Measurements from ENCODE around the gene NXNL1.

The NXNL1 gene

DNA sequence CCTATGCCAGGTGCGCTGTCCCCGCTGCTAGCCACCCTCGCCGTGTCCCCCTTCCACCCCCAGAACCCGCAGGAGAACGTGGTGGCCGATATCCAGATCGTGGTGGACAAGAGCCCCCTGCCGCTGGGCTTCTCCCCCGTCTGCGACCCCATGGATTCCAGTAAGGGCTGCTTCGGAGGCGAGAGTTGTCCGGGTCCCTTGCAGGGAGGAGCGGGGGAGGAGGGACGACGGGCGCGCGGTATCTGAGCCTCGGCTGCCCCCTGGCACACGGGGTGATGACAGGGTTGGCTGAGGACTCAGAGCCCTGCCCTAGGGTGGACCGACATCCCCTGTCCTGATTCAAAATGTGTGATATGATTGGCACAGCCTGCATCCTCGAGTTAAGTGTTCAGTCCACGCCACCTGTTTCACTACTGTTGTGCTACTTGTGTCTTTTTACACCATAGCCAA, 40.2 kb downstream of the NXNL1 start:
- Histone ChIP-seq H3K9me3 (ENCODE audit: control insufficient read depth, insufficient read depth, low read depth, low read length) (no peaks in the 10 kb centered on the region), H3K4me1 (ENCODE audit: control insufficient read depth, insufficient read depth, low read length) (peaks cover 2% of the 10 kb centered on the region; the same call in 1 of the 2 replicates), H3K4me3 (ENCODE audit: low read depth, low read length) (peak overlapping the region; percentile 69), H3K27ac (ENCODE audit: extremely low read depth, low read depth, low read length) (peak overlapping the region; percentile 29; the same call in 1 of the 2 replicates), H3K36me3 (ENCODE audit: control insufficient read depth in 2 of 2, insufficient read depth in 1 of 2, low read length in 2 of 2) (peaks cover 4 to 6% of the 10 kb centered on the region in 2 experiments; a peak in 2 of 3 replicates)
- ChIA-PET POLR2A (no interaction called here), CTCF (interaction anchor here (0.7 to 1.7 kb wide), 2 partner anchors 21 to 30 kb away, joined by 6 read pairs; no protein-coding TSS in a partner anchor)
- TF ChIP-seq HIC1 (tag by site-specific recombination; IDR thresholded peaks at IDR 0.05), result peak; percentile 17; the same call in 1 of the 2 replicates
- 0 out of 2 replicates have a peak, but pooled peaks have one; percentile 9 for TF ChIP-seq ZFHX2 (tag by site-specific recombination; conservative IDR thresholded peaks at IDR 0.05)
- peak; percentile 92 for TF ChIP-seq ZBTB48 (tag by site-specific recombination; IDR thresholded peaks at IDR 0.05)
- peak; percentile 92 for TF ChIP-seq ZSCAN16 (tag by site-specific recombination; IDR thresholded peaks at IDR 0.05)
- TF ChIP-seq ZNF366 (tag by site-specific recombination; conservative IDR thresholded peaks at IDR 0.05), result peak; percentile 35; the same call in 1 of the 2 replicates
- TF ChIP-seq ZNF324 (tag by site-specific recombination; IDR thresholded peaks at IDR 0.05), result no peak
- TF ChIP-seq ZNF335 (tag by site-specific recombination; conservative IDR thresholded peaks at IDR 0.05), result peak; percentile 44; the same call in 1 of the 2 replicates
- TF ChIP-seq, protein P1, sequence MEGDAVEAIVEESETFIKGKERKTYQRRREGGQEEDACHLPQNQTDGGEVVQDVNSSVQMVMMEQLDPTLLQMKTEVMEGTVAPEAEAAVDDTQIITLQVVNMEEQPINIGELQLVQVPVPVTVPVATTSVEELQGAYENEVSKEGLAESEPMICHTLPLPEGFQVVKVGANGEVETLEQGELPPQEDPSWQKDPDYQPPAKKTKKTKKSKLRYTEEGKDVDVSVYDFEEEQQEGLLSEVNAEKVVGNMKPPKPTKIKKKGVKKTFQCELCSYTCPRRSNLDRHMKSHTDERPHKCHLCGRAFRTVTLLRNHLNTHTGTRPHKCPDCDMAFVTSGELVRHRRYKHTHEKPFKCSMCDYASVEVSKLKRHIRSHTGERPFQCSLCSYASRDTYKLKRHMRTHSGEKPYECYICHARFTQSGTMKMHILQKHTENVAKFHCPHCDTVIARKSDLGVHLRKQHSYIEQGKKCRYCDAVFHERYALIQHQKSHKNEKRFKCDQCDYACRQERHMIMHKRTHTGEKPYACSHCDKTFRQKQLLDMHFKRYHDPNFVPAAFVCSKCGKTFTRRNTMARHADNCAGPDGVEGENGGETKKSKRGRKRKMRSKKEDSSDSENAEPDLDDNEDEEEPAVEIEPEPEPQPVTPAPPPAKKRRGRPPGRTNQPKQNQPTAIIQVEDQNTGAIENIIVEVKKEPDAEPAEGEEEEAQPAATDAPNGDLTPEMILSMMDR (tag by site-specific recombination; IDR thresholded peaks at IDR 0.05), result peak; percentile 69
- peak; percentile 73 for TF ChIP-seq SP2 (tag by site-specific recombination; IDR thresholded peaks at IDR 0.05)
- peak; percentile 28; the same call in 1 of the 2 replicates for TF ChIP-seq ZNF341 (tag by site-specific recombination; IDR thresholded peaks at IDR 0.05; ENCODE audit: low read depth)
- peak; percentile 87 for TF ChIP-seq SCRT2 (tag by site-specific recombination; IDR thresholded peaks at IDR 0.05)
- no peak for TF ChIP-seq ZNF10 (tag by site-specific recombination; IDR thresholded peaks at IDR 0.05)
- TF ChIP-seq ZNF600 (tag by site-specific recombination; IDR thresholded peaks at IDR 0.05), result peak; percentile 68; the same call in 1 of the 2 replicates
- TF ChIP-seq KLF9 (tag by site-specific recombination; IDR thresholded peaks at IDR 0.05; ENCODE audit: low read depth), result no peak

DNA sequence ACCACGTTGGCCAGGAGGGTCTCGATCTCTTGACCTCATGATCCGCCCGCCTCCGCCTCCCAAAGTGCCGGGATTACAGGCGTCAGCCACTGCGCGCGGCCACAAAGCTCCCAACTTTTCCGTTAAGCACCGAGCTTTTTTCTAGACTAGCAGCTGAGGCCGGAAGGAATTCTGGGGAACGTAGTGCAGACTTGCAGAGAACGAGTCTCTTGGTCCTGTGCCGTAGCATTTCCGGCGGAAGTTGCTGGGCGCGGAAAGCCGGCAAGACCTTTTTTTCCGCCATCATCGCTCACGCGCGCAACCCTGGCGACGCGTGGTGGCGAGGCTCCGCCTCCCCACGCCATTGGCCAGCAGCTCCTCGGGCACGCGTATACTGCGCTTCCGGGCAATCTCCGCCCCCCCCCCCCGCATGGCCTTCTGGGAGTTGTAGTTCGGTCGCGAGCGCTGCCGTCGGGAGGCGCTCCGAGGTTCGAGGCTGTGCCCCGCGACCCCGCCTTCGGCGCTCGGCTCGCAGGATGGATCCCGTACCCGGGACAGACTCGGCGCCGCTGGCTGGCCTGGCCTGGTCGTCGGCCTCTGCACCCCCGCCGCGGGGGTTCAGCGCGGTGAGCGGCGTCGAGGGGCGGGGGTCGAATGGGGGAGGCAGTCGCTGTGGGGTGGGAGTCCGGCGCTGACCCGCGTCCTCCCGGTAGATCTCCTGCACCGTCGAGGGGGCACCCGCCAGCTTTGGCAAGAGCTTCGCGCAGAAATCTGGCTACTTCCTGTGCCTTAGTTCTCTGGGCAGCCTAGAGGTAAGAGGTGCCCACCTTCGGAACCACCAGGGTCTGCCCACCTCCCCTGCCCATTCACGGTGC, 40.9 kb downstream of the NXNL1 start, which contains the start of gene MVB12A:
MVB12A (plus strand) TSS at position 427 of the 854 bp plus-strand sequence; CDS start at position 516, 89 bp downstream.
- ChIA-PET POLR2A (interaction anchor here (0.6 to 1.6 kb wide), 22 partner anchors 9 to 439 kb away, joined by 3 to 12 read pairs (median 5); partner anchors contain the start of genes BST2, PGLS, RPL18A and SLC27A1), CTCF (interaction anchor here (0.6 to 1.2 kb wide), 5 partner anchors 17 to 28 kb away, joined by 3 to 7 read pairs (median 6); no protein-coding TSS in a partner anchor)
- Histone ChIP-seq H3K4me1 (ENCODE audit: control insufficient read depth, insufficient read depth, low read length) (no peaks in the 10 kb centered on the region; the same call in 1 of the 2 replicates), H3K36me3 (ENCODE audit: control insufficient read depth in 2 of 2, insufficient read depth in 1 of 2, low read length in 2 of 2) (peaks cover 4 to 6% of the 10 kb centered on the region in 2 experiments; a peak in 2 of 3 replicates), H3K4me3 (ENCODE audit: low read depth, low read length) (peak within 1 kb of the TSS; percentile 69), H3K27ac (ENCODE audit: extremely low read depth, low read depth, low read length) (peak within 1 kb of the TSS; percentile 37), H3K9me3 (ENCODE audit: control insufficient read depth, insufficient read depth, low read depth, low read length) (no peaks in the 10 kb centered on the region)
- TF ChIP-seq ZFP37 (tag by site-specific recombination; IDR thresholded peaks at IDR 0.05) (no peak), ZBTB21 (tag by site-specific recombination; IDR thresholded peaks at IDR 0.05) (0 out of 2 replicates have a peak, but pooled peaks have one; percentile 22), ZNF701 (tag by site-specific recombination; IDR thresholded peaks at IDR 0.05) (no peak), ZNF555 (tag by site-specific recombination; conservative IDR thresholded peaks at IDR 0.05) (no peak), GFI1B (tag by site-specific recombination; IDR thresholded peaks at IDR 0.05) (no peak), ZNF792 (tag by site-specific recombination; IDR thresholded peaks at IDR 0.05) (no peak), ZNF311 (tag by site-specific recombination; IDR thresholded peaks at IDR 0.05; ENCODE audit: borderline replicate concordance) (no peak)
- TF ChIP-seq, protein P2, sequence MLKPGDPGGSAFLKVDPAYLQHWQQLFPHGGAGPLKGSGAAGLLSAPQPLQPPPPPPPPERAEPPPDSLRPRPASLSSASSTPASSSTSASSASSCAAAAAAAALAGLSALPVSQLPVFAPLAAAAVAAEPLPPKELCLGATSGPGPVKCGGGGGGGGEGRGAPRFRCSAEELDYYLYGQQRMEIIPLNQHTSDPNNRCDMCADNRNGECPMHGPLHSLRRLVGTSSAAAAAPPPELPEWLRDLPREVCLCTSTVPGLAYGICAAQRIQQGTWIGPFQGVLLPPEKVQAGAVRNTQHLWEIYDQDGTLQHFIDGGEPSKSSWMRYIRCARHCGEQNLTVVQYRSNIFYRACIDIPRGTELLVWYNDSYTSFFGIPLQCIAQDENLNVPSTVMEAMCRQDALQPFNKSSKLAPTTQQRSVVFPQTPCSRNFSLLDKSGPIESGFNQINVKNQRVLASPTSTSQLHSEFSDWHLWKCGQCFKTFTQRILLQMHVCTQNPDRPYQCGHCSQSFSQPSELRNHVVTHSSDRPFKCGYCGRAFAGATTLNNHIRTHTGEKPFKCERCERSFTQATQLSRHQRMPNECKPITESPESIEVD (tag by site-specific recombination; IDR thresholded peaks at IDR 0.05), result no peak
- TF ChIP-seq, protein P1 (tag by site-specific recombination; IDR thresholded peaks at IDR 0.05), result no peak

Measured in HEK293 (cell line).